ENCODE results near the gene CHST1.

The CHST1 gene

GRCh38 chr11:45664376-45665205, 831 bp downstream of the CHST1 start:
- in situ Hi-C loops (cut with HindIII; ENCODE audit: low sequenced_read_pairs), result loop anchor here (5.0 kb wide), 1 partner anchor 38 kb away; no protein-coding TSS in a partner anchor
- DNase-seq (ENCODE audit: low read depth), result no peak
- peak overlapping the region; percentile 46 for H3K4me3 ChIP-seq (ENCODE audit: low read depth, low read length)
- TF ChIP-seq CTCF (IDR thresholded peaks at IDR 0.05; ENCODE audit: low read depth, low read length, missing control alignments), result no peak

DNA sequence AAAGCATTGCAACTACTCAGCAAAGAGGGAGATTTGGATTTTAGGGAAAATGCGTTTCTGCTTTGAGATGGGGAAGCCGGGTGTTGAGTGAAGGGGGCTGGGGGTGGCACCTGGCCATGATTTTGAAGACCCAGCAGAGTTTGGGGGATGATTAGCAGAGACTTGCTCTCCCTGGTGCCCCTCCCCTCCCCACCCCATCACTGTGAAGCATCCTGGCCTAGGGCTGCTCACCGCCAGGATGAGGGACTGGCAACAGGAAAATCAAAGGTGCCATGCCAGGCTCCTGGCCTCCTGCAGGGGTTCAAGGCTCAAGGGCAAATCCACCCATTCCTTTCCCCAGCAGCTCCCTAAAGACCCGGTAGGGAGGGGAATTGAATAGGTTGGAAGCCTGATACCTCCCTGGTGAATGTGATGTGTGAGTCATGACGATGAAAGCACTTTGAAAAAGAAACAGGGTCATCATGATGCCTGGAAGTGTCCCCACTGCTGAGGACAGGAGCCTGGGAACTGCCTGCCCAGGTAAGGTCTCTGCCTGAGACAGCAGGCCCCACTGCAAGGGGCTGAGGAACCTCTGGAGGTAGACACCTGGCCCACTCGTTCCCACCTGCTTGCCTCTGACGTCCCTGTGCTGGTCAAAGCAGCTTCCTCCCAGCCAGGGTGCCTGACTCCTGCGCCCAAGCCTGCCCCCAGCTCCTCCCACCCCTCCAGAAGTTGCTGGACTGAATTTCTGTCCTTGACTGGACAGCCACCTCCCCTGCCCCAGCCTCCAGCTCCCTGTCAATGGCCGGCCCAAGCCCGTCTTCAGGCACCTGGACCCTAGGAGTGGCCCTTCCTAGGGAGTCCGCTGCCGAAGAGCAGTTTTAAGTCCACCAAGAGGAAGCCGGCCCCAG, 1.7 kb downstream of the CHST1 start:
- DNase-seq (ENCODE audit: low read depth), result no peak
- in situ Hi-C loops (cut with HindIII; ENCODE audit: low sequenced_read_pairs), result loop anchor here (5.0 kb wide), 1 partner anchor 39 kb away; no protein-coding TSS in a partner anchor
- peak overlapping the region; percentile 46 for H3K4me3 ChIP-seq (ENCODE audit: low read depth, low read length)
- TF ChIP-seq CTCF (IDR thresholded peaks at IDR 0.05; ENCODE audit: low read depth, low read length, missing control alignments), result no peak

DNA sequence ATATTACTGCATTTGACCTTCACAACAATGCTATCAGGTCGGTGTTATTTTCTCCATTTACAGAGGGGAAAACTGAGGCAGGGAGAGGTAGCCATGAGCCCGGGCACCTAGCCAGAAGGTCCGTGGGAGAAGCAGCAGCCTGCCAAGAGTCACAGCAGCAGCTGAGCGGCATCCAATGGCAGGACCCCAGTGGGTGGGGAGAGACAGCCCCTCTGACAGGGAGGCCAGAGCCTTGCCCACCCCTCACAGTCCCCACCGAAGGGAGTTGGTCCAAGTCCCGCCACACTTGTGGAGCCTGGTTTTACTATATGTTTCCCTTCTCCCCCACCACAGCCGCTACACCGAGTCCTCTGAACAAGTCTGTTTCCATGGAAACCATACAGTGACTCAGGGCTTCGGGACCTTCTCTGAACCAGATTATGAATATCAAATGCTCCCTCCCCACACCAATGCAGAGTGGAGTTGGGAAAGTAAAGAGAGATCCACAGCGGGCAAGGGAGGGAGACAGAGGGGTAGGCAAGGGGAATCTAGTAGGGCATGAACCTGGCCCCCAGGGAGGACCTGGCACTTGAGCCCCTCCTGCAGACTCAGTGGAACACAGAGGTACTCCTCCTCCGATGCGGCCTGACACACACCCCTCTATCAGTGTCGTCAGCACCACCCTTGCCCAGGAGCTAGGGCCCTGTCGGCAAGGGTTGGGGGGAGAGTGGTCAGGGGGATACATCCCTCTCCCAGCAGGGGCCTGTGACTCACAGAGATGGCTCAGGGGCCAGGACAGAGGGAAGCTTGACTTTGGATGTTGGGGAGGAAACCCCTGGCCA, 2.5 kb downstream of the CHST1 start:
- no peak for TF ChIP-seq CTCF (IDR thresholded peaks at IDR 0.05; ENCODE audit: low read depth, low read length, missing control alignments)
- peak; percentile 76 for DNase-seq (ENCODE audit: low read depth)
- in situ Hi-C loops (cut with HindIII; ENCODE audit: low sequenced_read_pairs), result loop anchor here (5.0 kb wide), 1 partner anchor 39 kb away; no protein-coding TSS in a partner anchor
- H3K4me3 ChIP-seq (ENCODE audit: low read depth, low read length), result no peak overlapping the region

- H3K4me3 ChIP-seq (ENCODE audit: low read depth, low read length), result no peak overlapping the region
- in situ Hi-C loops (cut with HindIII; ENCODE audit: low sequenced_read_pairs), result loop anchor here (5.0 kb wide), 1 partner anchor 40 kb away; no protein-coding TSS in a partner anchor
- TF ChIP-seq CTCF (IDR thresholded peaks at IDR 0.05; ENCODE audit: low read depth, low read length, missing control alignments), result no peak
- no peak for DNase-seq (ENCODE audit: low read depth)
These were observed 3.2 kb downstream of the CHST1 start for GRCh38 chr11:45662096-45662664.

- H3K4me3 ChIP-seq (ENCODE audit: low read depth, low read length), result no peak overlapping the region
- no peak for DNase-seq (ENCODE audit: low read depth)
- no peak for TF ChIP-seq CTCF (IDR thresholded peaks at IDR 0.05; ENCODE audit: low read depth, low read length, missing control alignments)
- in situ Hi-C loops (cut with HindIII; ENCODE audit: low sequenced_read_pairs), result loop anchor here (5.0 kb wide), 1 partner anchor 41 kb away; no protein-coding TSS in a partner anchor
These were observed 3.9 kb downstream of the CHST1 start for GRCh38 chr11:45661439-45662055.

Data from astrocyte of the cerebellum (primary cell).